ENCODE measurements around the gene LSS. TPM values are rescaled to one million over a fixed set of nuclear protein-coding genes. Genes with fewer than 3 reads are reported as not detected.
A peak's percentile ranks its signal among the peaks of the same experiment; 100 is the strongest.

Gene LSS
- total RNA-seq: 10 to 100 TPM; 47.6 to 63.7 (median 57.0) TPM
- polyA plus RNA-seq: 10 to 100 TPM; 17.4 to 78.6 (median 27.5) TPM

DNA sequence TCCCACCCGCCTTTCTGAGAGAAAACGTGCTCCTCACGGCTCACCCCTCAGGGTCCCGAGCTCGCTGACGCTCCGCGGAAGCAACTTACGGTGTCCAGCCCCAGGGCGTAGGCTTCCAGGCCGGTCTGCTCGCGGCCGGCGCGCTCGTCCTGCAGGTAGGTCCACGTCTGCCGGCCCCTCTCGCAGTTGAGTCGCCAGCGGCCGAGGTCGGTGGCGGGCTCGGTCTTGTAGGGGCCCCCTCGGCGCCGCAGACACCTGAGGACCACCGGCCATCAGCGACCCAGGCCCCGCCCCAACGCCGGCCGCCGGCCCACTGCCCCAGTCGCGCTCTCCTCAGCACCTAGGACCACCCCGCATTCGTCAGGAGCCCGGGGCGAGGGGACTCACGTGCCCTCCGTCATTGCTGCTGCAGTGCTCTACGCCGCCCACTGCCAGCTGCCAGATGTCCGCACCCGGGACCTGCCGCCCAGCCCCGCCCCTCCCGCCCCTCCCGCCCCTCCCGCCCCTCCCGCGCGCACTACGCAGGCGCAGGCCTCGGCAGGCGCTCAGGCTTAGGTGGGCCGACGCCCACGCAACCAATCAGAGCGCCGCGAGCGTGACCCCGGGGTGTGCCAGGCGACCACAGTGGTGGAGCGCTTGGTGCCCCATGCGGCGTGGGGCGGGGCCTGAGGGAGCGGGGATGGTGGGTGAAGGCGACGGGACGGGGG lies at the start of gene LSS:
Gene LSS (minus strand): TSS at position 430 of the 707 bp plus-strand sequence. CDS start 29 bp downstream, at position 401.
- H3K27me3 ChIP-seq: no peaks in the 10 kb centered on the region
- peaks cover 0 to 10% (median under 1%) of the 10 kb centered on the region in 4 donors for H3K36me3 ChIP-seq
- DNase-seq: peak; percentile 99
- peak; percentile 77 to 89 (median 82) for TF ChIP-seq POLR2AphosphoS5 (IDR thresholded peaks at IDR 0.05)
- TF ChIP-seq, protein P1, sequence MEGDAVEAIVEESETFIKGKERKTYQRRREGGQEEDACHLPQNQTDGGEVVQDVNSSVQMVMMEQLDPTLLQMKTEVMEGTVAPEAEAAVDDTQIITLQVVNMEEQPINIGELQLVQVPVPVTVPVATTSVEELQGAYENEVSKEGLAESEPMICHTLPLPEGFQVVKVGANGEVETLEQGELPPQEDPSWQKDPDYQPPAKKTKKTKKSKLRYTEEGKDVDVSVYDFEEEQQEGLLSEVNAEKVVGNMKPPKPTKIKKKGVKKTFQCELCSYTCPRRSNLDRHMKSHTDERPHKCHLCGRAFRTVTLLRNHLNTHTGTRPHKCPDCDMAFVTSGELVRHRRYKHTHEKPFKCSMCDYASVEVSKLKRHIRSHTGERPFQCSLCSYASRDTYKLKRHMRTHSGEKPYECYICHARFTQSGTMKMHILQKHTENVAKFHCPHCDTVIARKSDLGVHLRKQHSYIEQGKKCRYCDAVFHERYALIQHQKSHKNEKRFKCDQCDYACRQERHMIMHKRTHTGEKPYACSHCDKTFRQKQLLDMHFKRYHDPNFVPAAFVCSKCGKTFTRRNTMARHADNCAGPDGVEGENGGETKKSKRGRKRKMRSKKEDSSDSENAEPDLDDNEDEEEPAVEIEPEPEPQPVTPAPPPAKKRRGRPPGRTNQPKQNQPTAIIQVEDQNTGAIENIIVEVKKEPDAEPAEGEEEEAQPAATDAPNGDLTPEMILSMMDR (IDR thresholded peaks at IDR 0.05): no peak
- TF ChIP-seq POLR2A (IDR thresholded peaks at IDR 0.05): peak in 1 of 2 donors; percentile 57
- TF ChIP-seq EP300 (IDR thresholded peaks at IDR 0.05): peak in 1 of 4 donors; percentile 53
- H3K4me1 ChIP-seq: peaks cover 0 to 41% (median 33%) of the 10 kb centered on the region in 4 donors
- intact Hi-C loops (cut with DNase I): loop anchor here (2.0 to 5.0 kb wide), 4 partner anchors 58 to 256 kb away; partner anchors contain the start of genes PCNT and YBEY
- H3K9me3 ChIP-seq: no peaks in the 10 kb centered on the region
- H3K4me3 ChIP-seq: peak within 1 kb of the TSS; percentile 74 to 100 (median 89)
- peak within 1 kb of the TSS; percentile 82 to 90 (median 90) for H3K27ac ChIP-seq
- WGBS, 2 donors: 1% methylated on average over 77 of the region's 77 CpGs

DNA sequence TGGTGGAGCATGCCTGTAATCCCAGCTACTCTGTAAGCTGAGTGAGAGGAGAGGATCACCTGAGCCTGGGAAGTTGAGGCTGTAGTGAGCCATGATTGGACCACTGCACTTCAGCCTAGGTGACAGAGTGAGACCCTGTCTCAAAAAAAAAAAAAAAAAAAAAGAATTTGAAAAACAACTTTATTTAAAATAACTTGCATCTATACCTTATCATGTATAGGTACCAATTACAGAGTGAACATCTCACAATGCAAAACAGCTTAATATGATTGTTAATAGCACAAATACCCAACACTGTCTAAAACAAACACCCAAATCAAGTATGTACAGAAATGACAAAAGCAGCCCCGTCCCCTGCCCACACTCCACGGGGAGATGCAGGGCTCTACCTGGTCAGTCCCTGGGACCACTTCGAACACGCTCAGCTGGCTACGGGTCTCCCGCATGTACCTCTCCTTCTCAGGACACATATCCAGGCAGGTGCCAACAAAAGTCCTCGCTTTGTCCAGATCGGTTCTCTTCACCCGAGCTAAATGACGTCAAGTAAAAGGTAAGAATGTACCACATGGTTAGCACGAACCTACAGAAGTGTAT lies 46.3 kb upstream of the LSS start:
- Histone ChIP-seq H3K4me1 (no peaks in the 10 kb centered on the region), H3K9me3 (no peaks in the 10 kb centered on the region), H3K36me3 (peaks cover 48 to 100% (median 88%) of the 10 kb centered on the region in 4 donors), H3K4me3 (no peak overlapping the region), H3K27me3 (no peaks in the 10 kb centered on the region), H3K27ac (no peak overlapping the region)
- intact Hi-C loops (cut with DNase I): no loop called here
- no peak for DNase-seq
- TF ChIP-seq EP300 (IDR thresholded peaks at IDR 0.05) (no peak), POLR2A (IDR thresholded peaks at IDR 0.05) (no peak), POLR2AphosphoS5 (IDR thresholded peaks at IDR 0.05) (no peak)
- TF ChIP-seq, protein P1 (IDR thresholded peaks at IDR 0.05): no peak
- 95 to 98% methylated on average over 11 of the region's 11 CpGs for WGBS, 2 donors

DNA sequence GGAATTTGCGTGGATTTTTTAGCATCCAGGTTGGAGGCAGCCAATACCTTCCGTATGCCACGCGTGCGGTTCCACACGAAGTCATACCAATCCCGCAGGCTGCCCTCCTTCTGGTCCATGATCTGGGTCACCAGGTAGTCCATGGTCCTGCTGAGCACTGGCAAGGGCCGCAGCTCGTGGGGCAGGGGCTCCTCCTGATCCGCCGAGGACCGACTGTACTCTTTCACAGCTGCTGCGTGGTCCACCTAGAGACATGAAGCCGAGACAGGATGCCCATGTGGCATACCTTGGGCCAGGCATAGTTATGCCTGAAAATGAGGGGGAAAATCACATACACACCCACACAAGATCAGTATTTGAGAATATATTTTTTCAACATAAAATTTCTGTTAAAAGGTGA lies 44.8 kb upstream of the LSS start:
- no peak for DNase-seq
- intact Hi-C loops (cut with DNase I): no loop called here
- H3K4me3 ChIP-seq: no peak overlapping the region
- H3K27me3 ChIP-seq: no peaks in the 10 kb centered on the region
- H3K27ac ChIP-seq: no peak overlapping the region
- no peak for TF ChIP-seq EP300 (IDR thresholded peaks at IDR 0.05)
- TF ChIP-seq, protein P1 (IDR thresholded peaks at IDR 0.05): no peak
- TF ChIP-seq POLR2A (IDR thresholded peaks at IDR 0.05): no peak
- no peak for TF ChIP-seq POLR2AphosphoS5 (IDR thresholded peaks at IDR 0.05)
- WGBS, 2 donors: 97% methylated on average over 14 of the region's 14 CpGs
- H3K4me1 ChIP-seq: no peaks in the 10 kb centered on the region
- no peaks in the 10 kb centered on the region for H3K9me3 ChIP-seq
- H3K36me3 ChIP-seq: peaks cover 49 to 100% (median 88%) of the 10 kb centered on the region in 4 donors

DNA sequence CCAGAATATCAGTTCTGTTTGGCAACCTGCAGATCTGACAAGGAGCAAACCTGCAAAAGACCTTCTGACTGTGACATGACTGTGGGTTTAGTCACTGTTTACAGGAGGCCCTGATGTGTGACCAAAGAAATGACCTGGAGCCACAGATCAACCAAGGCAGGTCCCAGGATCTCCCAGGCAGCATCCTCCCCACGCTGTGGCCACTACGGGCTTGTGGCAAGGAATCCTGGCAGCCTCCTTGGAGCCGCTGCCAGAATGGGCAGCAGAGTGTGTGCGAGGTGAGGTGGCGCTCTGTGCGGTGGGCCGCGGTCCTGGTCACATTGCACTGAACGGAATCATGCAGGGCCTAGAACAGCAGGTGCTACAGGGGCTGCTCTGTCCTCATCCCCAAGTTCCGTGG lies 40.9 kb upstream of the LSS start:
- 97 to 98% methylated on average over 10 of the region's 10 CpGs for WGBS, 2 donors
- Histone ChIP-seq H3K4me3 (no peak overlapping the region), H3K36me3 (peaks cover 60 to 100% (median 86%) of the 10 kb centered on the region in 4 donors), H3K27ac (no peak overlapping the region), H3K9me3 (no peaks in the 10 kb centered on the region), H3K4me1 (no peaks in the 10 kb centered on the region), H3K27me3 (no peaks in the 10 kb centered on the region)
- intact Hi-C loops (cut with DNase I): no loop called here
- TF ChIP-seq, protein P1 (IDR thresholded peaks at IDR 0.05): no peak
- TF ChIP-seq POLR2A (IDR thresholded peaks at IDR 0.05): no peak
- TF ChIP-seq EP300 (IDR thresholded peaks at IDR 0.05): no peak
- no peak for TF ChIP-seq POLR2AphosphoS5 (IDR thresholded peaks at IDR 0.05)
- no peak for DNase-seq
